Parathyroid adenoma (tissue), 2 donors: ENCODE results near the gene MGAT4B.

Experiments
- H2AFZ ChIP-seq: fragments of 300-600 bp; sonication (generic); one replicate; pipeline ENCODE4 v1.7.0; 2017; ENCODE audit warnings: antibody characterized with exemption, mild to moderate bottlenecking
- H3K27ac ChIP-seq: fragments of 300-600 bp; sonication (generic); one replicate; pipeline ENCODE4 v1.7.0; 2017
- H3K27me3 ChIP-seq: fragments of 300-600 bp; sonication (generic); one replicate; pipeline ENCODE4 v1.7.0; 2017; ENCODE audit warnings: low read length; ENCODE audit not compliant: control insufficient read depth, insufficient read depth
- H3K36me3 ChIP-seq: fragments of 300-600 bp; sonication (generic); one replicate; pipeline ENCODE4 v1.7.0; 2017; ENCODE audit warnings: low read length; ENCODE audit not compliant: control insufficient read depth, insufficient read depth
- H3K4me1 ChIP-seq: fragments of 300-600 bp; sonication (generic); one replicate; pipeline ENCODE4 v1.7.0; 2017; ENCODE audit warnings: control low read depth
- H3K4me2 ChIP-seq: fragments of 300-600 bp; sonication (generic); one replicate; pipeline ENCODE4 v1.7.0; 2017; ENCODE audit warnings: low read length
- H3K4me3 ChIP-seq: fragments of 300-600 bp; sonication (generic); one replicate; pipeline ENCODE4 v1.7.0; 2017; ENCODE audit warnings: low read depth, low read length
- H3K79me2 ChIP-seq: fragments of 300-600 bp; sonication (generic); one replicate; pipeline ENCODE4 v1.7.0; 2017; ENCODE audit warnings: control low read depth
- H3K9ac ChIP-seq: fragments of 300-600 bp; sonication (generic); one replicate; pipeline ENCODE4 v1.7.0; 2017; ENCODE audit warnings: mild to moderate bottlenecking
- H3K9me3 ChIP-seq: fragments of 300-600 bp; sonication (generic); one replicate; pipeline ENCODE4 v1.7.0; 2017; ENCODE audit warnings: low read length; ENCODE audit not compliant: control insufficient read depth
- CTCF ChIP-seq: fragments of 300-600 bp; sonication (generic); IDR thresholded peaks from one replicate; pipeline ENCODE4 v1.7.0; 2017; ENCODE audit warnings: antibody characterized with exemption, mild to moderate bottlenecking
- donor health status: primary hyperparathyroidism.

The MGAT4B gene

GRCh38 chr5:179815491-179816249 lies 9.0 kb upstream of the MGAT4B start:
- Histone ChIP-seq H3K4me1 (peaks cover 19% of the 10 kb centered on the region), H3K27ac (no peak overlapping the region)
- no peak for TF ChIP-seq CTCF

GRCh38 chr5:179814090-179814489 lies 7.4 kb upstream of the MGAT4B start:
- H3K4me1 ChIP-seq, result peaks cover 6% of the 10 kb centered on the region
- no peak overlapping the region for H3K27ac ChIP-seq
- H3K9me3 ChIP-seq, result no peaks in the 10 kb centered on the region
- H3K36me3 ChIP-seq, result no peaks in the 10 kb centered on the region
- H3K9ac ChIP-seq, result no peak overlapping the region
- no peaks in the 10 kb centered on the region for H3K27me3 ChIP-seq
- no peak overlapping the region for H3K4me2 ChIP-seq
- TF ChIP-seq CTCF, result no peak
- no peak overlapping the region for H2AFZ ChIP-seq
- H3K4me3 ChIP-seq, result no peak overlapping the region
- no peaks in the 10 kb centered on the region for H3K79me2 ChIP-seq

More at GRCh38 chr5:179815491-179816249, 9.0 kb upstream of the MGAT4B start:
- H3K9ac ChIP-seq, result no peak overlapping the region
- no peak overlapping the region for H3K4me2 ChIP-seq
- H3K27me3 ChIP-seq, result no peaks in the 10 kb centered on the region
- H2AFZ ChIP-seq, result no peak overlapping the region
- H3K4me3 ChIP-seq, result no peak overlapping the region
- no peaks in the 10 kb centered on the region for H3K9me3 ChIP-seq
- H3K36me3 ChIP-seq, result no peaks in the 10 kb centered on the region
- peaks cover 4% of the 10 kb centered on the region for H3K79me2 ChIP-seq

GRCh38 chr5:179812997-179813607 lies 6.4 kb upstream of the MGAT4B start:
- H3K4me1 ChIP-seq, result no peaks in the 10 kb centered on the region
- no peaks in the 10 kb centered on the region for H3K9me3 ChIP-seq
- H3K79me2 ChIP-seq, result no peaks in the 10 kb centered on the region
- no peak overlapping the region for H3K4me2 ChIP-seq
- H3K27me3 ChIP-seq, result no peaks in the 10 kb centered on the region
- H2AFZ ChIP-seq, result no peak overlapping the region
- H3K4me3 ChIP-seq, result no peak overlapping the region
- H3K27ac ChIP-seq, result no peak overlapping the region
- TF ChIP-seq CTCF, result no peak
- no peak overlapping the region for H3K9ac ChIP-seq
- H3K36me3 ChIP-seq, result no peaks in the 10 kb centered on the region

- Histone ChIP-seq H3K4me3 (no peak overlapping the region), H3K4me1 (no peaks in the 10 kb centered on the region), H3K27ac (no peak overlapping the region), H2AFZ (no peak overlapping the region), H3K9ac (no peak overlapping the region), H3K79me2 (no peaks in the 10 kb centered on the region), H3K36me3 (no peaks in the 10 kb centered on the region), H3K4me2 (no peak overlapping the region), H3K9me3 (no peaks in the 10 kb centered on the region), H3K27me3 (no peaks in the 10 kb centered on the region)
- no peak for TF ChIP-seq CTCF
Observed at GRCh38 chr5:179812135-179812825, 5.6 kb upstream of the MGAT4B start.
